Bone marrow (tissue), 2 donors: ENCODE measurements around the gene PCSK7.
"Not testable (repeated sequence)": the region's sequence is repeated elsewhere in the genome, so short reads cannot be mapped to it uniquely, and the experiment has no call there.

Experiments
- DNase-seq, 2 donors: peaks; one replicate each; lab custom pipeline; 2025; lab: John Stamatoyannopoulos, UW

The PCSK7 gene

GRCh38 chr11:117197516-117198456, 34.1 kb downstream of the PCSK7 start:
- no peak for DNase-seq

- DNase-seq = no peak
These were observed 34.9 kb downstream of the PCSK7 start for GRCh38 chr11:117197006-117197405.

GRCh38 chr11:117195761-117196160, 36.1 kb downstream of the PCSK7 start:
- DNase-seq = no peak

DNA sequence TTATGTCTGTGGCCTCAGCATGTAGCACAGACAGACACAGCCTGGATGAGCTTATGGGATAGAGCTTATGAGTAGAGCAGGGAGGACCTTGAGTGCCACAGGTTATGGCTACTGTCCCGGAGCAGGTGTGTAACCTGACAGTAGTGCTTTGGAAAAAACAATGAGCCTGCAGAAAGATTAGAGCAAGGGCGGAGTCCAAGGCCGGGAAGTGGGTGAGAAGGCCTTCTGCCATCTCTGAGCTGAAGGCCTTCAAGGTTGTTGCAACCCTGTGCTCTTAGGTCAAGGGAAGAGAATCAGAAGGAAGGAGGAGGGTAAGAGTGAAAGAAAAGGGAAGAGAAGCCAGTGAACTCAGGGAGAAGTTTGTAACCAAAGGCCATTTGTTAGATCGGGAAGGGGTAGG, 36.6 kb downstream of the PCSK7 start:
- no peak for DNase-seq

GRCh38 chr11:117194267-117194666, 37.6 kb downstream of the PCSK7 start:
- no peak for DNase-seq

DNA sequence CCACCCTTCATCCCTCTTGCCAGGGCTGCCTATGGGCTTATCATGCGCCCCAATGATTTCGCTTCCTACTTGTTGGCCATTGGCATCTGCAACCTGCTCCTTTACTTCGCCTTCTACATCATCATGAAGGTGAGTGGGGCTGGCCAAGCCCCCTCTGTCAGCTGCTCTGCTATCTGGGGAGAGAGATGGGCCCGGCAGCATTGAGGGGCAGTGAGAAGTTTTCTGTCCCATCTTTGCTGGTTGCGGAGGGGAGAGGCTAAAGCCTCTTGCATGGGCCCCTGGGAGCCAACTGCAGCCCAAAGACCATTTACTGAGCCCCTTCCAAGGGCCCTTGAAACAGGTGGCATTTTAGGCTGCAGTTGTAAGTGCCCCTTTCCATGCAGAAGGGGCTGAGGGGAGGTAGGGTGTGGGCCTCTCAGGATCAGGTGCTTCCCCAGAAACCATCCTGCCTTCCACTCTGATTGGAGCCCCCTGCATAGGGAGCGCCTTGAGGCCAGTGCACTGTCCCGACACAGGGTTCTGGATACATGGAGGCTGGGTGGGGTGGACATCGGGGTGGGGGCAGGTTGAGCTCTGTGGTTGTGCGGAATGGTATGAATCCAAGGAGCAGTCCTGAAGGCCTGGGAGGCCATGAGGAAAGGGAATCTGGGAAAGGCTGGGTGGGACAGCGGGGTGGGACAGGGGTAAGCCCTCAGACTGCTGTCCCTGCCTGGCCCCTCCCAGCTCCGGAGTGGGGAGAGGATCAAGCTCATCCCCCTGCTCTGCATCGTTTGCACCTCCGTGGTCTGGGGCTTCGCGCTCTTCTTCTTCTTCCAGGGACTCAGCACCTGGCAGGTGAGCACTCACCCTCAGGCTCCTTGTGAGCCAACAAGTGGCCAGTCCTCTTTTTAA, 38.5 kb downstream of the PCSK7 start:
- no peak for DNase-seq

GRCh38 chr11:117192401-117192875, 39.4 kb downstream of the PCSK7 start:
- DNase-seq = no peak

GRCh38 chr11:117191680-117192400, 40.0 kb downstream of the PCSK7 start:
- DNase-seq = no peak

DNA sequence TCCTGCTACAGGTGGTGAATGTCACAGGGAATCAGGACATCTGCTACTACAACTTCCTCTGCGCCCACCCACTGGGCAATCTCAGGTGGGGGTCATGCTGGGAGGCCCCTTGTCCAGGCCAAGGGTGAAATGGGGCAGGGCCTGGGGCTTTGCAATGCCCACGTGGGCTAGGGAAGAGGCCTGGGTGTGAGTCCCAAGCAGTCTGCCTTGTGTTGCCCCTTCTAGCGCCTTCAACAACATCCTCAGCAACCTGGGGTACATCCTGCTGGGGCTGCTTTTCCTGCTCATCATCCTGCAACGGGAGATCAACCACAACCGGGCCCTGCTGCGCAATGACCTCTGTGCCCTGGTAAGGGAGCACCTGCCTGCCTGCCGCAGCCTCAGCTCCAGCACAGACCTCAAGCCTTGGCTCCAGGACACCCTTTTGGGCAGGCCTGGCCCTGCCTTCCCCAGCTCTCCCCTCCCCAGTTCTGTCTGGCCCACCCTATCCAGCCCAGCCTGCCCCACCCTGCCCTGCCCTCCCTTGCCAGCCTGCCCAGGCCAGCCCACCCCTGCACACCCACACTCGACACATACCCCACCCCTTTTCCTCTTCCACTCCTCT, 41.8 kb downstream of the PCSK7 start:
- no peak for DNase-seq

DNA sequence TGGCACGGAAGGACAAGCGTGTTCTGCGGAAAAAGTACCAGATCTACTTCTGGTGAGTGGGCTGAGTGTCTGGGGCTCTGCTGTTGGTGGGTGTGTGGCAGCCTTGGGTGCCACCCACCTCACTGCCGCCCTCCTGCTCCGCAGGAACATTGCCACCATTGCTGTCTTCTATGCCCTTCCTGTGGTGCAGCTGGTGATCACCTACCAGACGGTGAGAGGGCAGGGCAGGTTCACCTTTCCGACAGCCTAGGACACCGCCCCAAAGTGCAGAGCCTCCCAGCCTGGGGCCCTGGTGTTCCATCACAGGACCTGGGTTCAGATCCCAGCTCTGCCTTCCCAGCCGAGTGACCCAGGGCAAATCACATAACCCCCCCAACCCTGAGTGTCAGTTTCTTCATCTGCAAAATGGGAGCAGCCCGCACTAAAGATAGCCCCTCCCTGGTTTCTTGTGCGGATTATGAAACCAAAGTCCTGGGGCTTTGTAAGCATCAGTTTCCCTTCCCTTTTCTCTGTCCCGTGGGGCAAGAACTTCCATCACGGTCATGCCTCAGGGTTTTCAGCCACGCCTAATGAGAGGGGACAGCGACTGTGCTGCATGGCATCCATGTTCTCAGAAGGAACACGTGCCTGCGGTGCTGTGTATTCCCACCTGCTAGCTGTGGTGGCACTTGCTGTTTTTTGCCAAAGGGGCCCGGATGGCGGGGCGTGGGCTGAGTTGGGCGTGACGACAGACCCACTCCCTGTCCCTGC, 42.5 kb downstream of the PCSK7 start:
- DNase-seq = no peak

- DNase-seq = no peak
These were observed 43.2 kb downstream of the PCSK7 start for GRCh38 chr11:117188620-117189081.

- no peak for DNase-seq
These were observed 43.9 kb downstream of the PCSK7 start for GRCh38 chr11:117187799-117188481.

- no peak for DNase-seq
These were observed 44.5 kb downstream of the PCSK7 start for GRCh38 chr11:117187428-117187798.

GRCh38 chr11:117187007-117187406, 44.9 kb downstream of the PCSK7 start:
- DNase-seq = no peak

GRCh38 chr11:117186431-117186761, 45.5 kb downstream of the PCSK7 start:
- no peak for DNase-seq

DNA sequence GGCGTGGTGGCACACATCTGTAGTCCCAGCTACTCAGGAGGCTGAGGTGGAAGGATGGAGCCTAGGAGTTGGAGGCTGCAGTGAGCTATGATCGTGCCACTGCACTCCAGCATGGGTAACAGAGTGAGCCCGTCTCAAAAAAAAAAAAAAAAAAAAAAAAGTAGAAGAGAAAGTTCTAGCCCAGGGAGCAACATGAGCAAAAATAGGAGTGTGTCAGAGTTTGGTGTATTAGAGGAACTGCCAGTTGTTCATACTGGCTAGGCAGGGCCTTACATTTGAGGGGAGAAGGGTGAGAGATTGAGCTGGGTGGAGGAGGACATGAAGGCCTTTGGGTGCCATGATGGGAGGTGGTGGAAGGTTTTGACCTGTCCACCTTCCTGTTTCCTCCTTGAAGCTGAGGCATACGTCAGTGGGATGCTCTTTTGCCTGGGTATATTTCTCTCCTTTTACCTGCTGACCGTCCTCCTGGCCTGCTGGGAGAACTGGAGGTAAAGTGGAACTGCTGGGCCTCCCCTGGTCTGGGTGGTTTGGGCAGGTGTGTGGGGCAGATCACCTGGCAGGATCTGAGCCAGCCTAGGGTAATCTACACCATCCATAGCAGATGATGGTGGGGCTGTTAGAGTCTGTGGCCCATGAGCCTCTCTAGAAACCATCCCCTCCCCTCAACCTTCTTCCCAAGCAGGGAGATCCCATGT, 46.0 kb downstream of the PCSK7 start:
- peak in 1 of 2 donors; percentile 77 for DNase-seq

- DNase-seq = no peak
These were observed 48.0 kb downstream of the PCSK7 start for GRCh38 chr11:117183724-117184349.

- DNase-seq = not testable (repeated sequence)
These were observed 48.7 kb downstream of the PCSK7 start for GRCh38 chr11:117183178-117183577.

GRCh38 chr11:117182551-117182935, 49.3 kb downstream of the PCSK7 start:
- no peak for DNase-seq
